SKM-1 treated with dmso at 0.1 percent for 144 hours (cell line): Measurements from ENCODE around the gene TMEM151B.
A peak's percentile ranks its signal among the peaks of the same experiment; 100 is the strongest.
"Not testable (repeated sequence)": the region's sequence is repeated elsewhere in the genome, so short reads cannot be mapped to it uniquely, and the experiment has no call there.

Experiments used
- DNase-seq: peaks from one replicate; lab custom pipeline; 2025; ENCODE audit not compliant: unreplicated experiment; lab: John Stamatoyannopoulos, UW

The TMEM151B gene

GRCh38 chr6:44329858-44330257 is 59.6 kb downstream of the TMEM151B start:
- no peak for DNase-seq

GRCh38 chr6:44332585-44332984 is 62.3 kb downstream of the TMEM151B start:
- DNase-seq = no peak

GRCh38 chr6:44333273-44333919 is 63.1 kb downstream of the TMEM151B start:
- peak; percentile 25 for DNase-seq

- peak; percentile 77 for DNase-seq
These were observed 63.7 kb downstream of the TMEM151B start for GRCh38 chr6:44333942-44334341.

DNA sequence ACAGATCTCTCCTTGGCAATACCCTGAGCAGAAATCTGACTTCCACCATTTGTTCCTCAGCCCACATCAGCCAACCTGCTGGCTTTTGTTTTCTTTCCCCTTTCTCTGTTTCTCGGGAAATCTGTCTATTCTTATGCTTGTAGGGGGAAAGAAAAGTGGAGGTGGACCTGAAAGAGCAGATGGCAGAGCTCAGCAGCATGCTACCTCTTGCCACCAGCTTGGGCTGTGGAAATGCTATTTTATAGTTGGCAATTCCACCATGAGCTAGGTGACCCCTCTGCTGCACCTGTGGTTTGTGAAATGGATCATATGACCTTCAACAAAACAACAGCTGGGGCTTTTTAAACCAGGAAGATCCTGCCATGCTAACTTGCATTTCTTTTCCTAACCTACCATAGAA is 65.4 kb downstream of the TMEM151B start:
- no peak for DNase-seq

DNA sequence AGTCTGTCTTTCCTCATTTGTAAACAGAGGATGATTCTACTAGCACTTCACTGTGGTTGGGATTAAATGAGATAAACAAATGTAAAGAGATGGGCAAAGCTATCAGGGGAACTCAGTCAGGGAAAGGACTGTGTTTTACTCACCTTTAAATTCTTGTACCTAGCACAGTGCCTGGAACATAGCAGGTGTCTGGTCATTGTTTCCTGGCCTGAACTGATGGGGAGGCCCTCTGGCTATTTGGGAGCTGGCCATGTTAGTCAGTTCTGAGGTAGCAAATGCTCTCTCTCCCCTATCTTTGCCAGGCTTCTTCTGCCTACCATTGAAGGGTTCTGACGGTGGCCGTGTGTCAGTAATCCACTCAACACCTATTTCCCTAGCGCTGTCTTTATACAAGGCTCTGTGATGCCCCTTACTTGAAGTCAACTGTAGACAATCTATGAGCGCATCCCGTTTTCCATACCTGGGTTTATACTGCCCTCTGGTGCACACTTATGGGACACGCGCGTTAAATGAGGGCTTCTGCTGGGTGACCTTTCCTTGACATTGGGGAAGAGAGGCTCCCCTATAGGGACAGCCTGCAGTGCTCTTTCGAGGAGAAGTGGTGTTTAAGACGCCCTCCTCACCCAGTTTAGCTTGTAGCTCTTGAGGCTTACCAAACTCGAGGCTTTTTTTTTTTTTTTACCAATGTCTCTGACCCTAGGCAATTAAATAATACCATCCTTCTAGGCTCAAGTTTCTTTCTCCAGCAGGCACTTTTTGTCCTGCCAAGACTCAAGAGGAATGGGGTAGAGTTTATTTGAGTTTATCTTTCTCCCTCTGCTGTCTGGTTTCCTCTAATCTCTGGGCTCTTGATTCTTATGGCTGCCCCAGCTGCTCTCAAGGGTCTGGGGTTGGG is 68.2 kb downstream of the TMEM151B start:
- DNase-seq = peak; percentile 77

GRCh38 chr6:44339301-44339700 is 69.1 kb downstream of the TMEM151B start:
- DNase-seq = no peak

GRCh38 chr6:44339763-44340625 is 69.7 kb downstream of the TMEM151B start:
- DNase-seq = no peak

DNA sequence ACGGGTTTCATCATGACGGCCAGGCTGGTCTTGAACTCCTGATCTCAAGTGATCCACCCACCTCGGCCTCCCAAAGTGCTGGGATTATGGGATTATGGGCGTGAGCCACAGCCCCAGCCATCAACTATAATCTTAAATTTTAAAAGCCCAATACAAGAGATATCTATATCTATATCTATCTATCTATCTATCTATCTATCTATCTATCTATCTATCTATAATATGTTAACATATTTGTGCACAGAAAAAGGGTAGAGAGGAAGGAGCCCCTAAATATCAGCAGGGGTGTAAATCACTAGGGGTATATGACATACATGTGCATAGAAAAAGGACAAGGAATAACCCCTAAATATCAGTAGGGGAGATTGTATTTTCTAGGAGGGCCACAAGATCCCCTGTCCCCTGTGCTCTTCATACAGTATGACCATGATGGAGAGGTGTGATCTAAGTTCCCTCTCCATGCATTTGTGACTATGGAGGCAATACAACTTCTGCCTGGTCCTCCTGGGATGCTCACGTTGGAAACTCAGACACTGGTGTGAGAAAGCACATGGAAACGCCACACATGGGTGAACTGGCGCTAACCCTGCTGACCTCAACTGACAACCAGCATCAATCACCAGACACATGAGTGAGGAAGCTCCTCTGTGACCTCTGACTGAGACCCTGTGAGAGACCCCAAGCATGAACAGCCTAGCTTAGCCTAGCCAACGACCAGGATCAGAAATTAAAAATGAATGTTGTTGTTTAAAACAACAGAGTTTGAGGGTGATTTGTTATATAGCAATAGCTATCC is 71.0 kb downstream of the TMEM151B start:
- no peak for DNase-seq

DNA sequence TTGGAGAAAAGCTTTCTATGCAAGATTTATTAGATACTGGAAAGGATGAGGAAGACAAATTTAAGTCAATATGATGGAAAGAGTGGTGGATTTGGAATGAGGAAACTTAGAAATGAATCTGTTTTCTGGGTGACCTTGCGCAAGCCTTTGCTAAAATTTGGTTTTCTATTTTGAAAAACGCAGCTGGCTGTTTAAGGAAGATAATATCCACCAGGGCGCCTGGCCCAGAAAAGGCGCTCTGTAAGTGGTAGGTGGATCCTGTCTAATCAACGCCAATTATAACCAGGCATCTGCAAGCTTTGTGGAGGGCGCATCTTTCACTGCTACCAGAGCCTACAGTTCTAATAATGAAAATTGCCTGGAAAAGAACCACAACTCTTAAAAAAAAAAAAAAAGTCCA is 71.8 kb downstream of the TMEM151B start:
- peak; percentile 50 for DNase-seq

DNA sequence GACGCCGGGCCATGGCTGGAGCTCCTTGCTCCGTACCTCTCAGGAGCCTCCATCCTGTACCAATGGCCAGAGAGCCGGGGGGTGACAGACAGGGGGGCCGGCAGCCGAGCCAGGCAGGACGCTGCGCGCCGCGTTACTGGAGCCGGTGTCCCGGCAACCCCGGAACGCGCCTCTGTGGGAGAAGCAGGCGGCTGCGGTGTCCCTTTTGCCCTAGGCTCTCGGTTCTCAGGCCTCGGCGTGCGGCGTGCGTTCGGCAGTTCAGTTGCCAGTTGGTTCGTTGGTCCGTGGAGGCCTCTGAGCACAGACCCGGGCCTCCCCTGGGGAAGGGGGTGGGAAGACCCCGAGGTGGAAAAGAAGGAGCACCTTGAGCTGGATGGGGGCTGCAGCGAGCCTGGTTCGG is 72.2 kb downstream of the TMEM151B start, which contains the start of gene SPATS1:
Gene SPATS1, plus strand, starts transcription at position 162 of the 400 bp plus-strand sequence. CDS start 446 bp downstream, outside the sequence.
- no peak for DNase-seq

- DNase-seq = not testable (repeated sequence)
These were observed 76.6 kb downstream of the TMEM151B start for GRCh38 chr6:44346818-44347217.

DNA sequence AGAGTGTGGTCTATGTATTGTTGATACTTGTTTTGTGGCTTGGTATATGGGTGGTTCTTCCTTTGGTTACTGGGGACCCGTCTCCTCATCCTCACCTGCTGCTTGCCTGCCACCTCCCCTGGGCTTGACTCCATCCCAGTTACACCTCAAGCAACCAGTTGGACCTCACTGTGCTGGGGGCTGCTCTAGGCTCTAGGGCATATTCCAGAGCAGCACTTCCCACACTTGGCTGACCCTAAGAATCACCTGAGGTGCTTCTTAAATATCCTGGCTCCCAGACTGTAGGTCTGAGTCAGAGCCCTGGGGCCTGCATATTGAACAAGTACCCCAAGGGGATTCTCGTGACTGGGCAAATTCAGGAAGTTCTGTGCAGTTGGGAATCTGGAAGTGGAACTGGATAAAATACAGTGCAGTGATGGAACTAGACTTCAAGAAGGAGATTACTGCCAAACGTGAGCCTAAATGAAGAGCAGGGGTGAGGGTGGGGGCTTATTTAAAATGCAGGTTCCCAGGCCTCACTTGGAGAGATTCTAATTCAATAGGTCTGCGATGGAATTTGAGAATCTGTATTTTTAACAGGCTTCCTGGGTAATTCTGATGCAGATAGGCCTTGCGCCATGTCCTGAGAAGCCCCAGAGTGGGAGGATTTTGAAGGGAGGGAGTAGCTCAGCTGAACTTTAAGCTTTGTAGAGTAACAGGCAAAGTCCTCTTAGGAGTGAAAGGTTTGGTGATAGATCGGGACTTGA is 79.8 kb downstream of the TMEM151B start:
- DNase-seq = no peak

DNA sequence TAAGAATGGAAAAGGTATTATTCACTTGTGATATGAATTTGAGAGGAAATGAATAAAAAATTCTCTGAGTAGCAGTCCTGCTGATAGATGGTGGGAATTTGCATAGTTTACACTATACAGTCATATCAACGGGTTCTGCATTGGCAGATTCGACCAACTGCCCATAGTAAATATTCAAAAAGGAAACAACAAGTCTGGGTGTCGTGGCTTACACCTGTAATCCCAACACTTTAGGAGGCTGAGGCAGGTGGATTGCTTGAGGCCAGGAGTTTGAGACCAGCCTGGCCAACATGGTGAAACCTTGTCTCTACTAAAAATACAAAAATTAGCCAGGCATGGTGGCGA is 80.4 kb downstream of the TMEM151B start:
- not testable (repeated sequence) for DNase-seq

GRCh38 chr6:44352259-44352658 is 82.0 kb downstream of the TMEM151B start:
- no peak for DNase-seq

GRCh38 chr6:44353336-44353735 is 83.1 kb downstream of the TMEM151B start:
- DNase-seq = no peak

- no peak for DNase-seq
These were observed 85.4 kb downstream of the TMEM151B start for GRCh38 chr6:44355640-44356039.

DNA sequence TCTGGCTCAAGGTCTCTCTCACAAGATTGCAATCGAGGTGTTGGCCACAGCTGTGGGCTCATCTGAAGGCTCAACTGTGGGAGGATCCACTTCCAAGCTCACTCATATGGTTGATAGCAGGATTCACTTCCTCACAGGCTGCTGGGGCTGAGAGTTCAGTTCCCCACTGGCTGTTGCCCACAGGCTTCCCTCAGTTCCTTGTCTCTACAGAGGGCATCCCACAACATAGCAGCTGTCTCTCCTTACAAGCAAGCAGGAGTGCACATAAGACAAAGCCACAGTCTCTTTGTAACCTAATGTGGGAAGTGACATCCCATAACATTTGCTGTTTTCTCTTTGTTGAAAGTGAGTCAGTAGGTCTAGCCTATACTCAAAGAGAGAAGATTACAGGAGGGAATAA is 86.2 kb downstream of the TMEM151B start:
- peak; percentile 24 for DNase-seq
